Measurements from ENCODE around the gene NCAPG2.

DNA sequence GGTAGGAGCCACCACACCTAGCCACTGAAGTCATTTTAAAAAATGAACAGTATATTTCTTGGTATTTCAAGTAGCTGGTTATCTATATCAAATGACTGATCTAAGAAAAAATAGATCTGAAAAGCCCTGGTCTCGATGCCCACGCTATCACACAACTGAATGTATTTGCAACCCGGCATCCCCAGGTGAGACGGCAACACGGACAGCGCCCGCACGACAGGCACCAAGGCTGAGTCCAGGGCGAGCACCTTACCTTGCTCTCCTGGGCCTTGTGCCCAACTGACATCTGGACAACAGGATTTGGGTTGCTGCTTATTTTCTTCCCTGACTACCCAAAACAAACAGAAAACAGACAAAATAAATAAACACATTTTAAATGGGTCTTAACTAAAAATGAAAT is 44.8 kb upstream of the NCAPG2 start:
- TF ChIP-seq, protein P1, sequence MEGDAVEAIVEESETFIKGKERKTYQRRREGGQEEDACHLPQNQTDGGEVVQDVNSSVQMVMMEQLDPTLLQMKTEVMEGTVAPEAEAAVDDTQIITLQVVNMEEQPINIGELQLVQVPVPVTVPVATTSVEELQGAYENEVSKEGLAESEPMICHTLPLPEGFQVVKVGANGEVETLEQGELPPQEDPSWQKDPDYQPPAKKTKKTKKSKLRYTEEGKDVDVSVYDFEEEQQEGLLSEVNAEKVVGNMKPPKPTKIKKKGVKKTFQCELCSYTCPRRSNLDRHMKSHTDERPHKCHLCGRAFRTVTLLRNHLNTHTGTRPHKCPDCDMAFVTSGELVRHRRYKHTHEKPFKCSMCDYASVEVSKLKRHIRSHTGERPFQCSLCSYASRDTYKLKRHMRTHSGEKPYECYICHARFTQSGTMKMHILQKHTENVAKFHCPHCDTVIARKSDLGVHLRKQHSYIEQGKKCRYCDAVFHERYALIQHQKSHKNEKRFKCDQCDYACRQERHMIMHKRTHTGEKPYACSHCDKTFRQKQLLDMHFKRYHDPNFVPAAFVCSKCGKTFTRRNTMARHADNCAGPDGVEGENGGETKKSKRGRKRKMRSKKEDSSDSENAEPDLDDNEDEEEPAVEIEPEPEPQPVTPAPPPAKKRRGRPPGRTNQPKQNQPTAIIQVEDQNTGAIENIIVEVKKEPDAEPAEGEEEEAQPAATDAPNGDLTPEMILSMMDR (IDR thresholded peaks at IDR 0.05): no peak
- TF ChIP-seq POLR2A (IDR thresholded peaks at IDR 0.05): no peak

All from transverse colon (tissue), 3 donors.